Lower lobe of right lung (tissue), 2 donors: ENCODE measurements around the gene CPXM2. TPM values are rescaled to one million over a fixed set of nuclear protein-coding genes. Genes with fewer than 3 reads are reported as not detected.

ENCODE experiments used
- ATAC-seq, 2 donors: fragments of 200-7000 bp; cut with Tn5 transposase; one replicate each; pipeline ENCODE4 v1.9.1; 2020 to 2022; ENCODE audit warnings: mild to moderate bottlenecking in 2 of 2, moderate library complexity in 2 of 2
- DNase-seq: peaks from one replicate; pipeline ENCODE4 v3.0.0-alpha.2; 2020
- H3K27ac ChIP-seq: fragments of 200-600 bp; one replicate; pipeline ENCODE4 v1.8.0; 2022
- H3K27me3 ChIP-seq: fragments of 200-600 bp; one replicate; pipeline ENCODE4 v1.8.0; 2022; ENCODE audit warnings: low read depth
- H3K36me3 ChIP-seq: fragments of 200-600 bp; one replicate; pipeline ENCODE4 v1.8.0; 2022; ENCODE audit warnings: mild to moderate bottlenecking
- H3K4me1 ChIP-seq: fragments of 200-600 bp; one replicate; pipeline ENCODE4 v1.8.0; 2022
- H3K4me3 ChIP-seq: fragments of 200-600 bp; one replicate; pipeline ENCODE4 v1.8.0; 2022; ENCODE audit warnings: mild to moderate bottlenecking
- H3K9me3 ChIP-seq: fragments of 200-600 bp; one replicate; pipeline ENCODE4 v1.8.0; 2022
- CTCF ChIP-seq: fragments of 200-600 bp; IDR thresholded peaks from one replicate; pipeline ENCODE4 v1.8.0; 2022; ENCODE audit warnings: antibody characterized with exemption, mild to moderate bottlenecking
- intact Hi-C: fragments of 100-400 bp; cut with DNase I; formaldehyde crosslinking; loops from one replicate; pipeline ENCODE4 v1.11.0; 2022
- total RNA-seq: library from RNA; stranded (reverse); fragmentation: NEBNext Ultra II Directional; extraction: Animal tissue kit (Norgen Biotek cat#: 25700); gene quantifications from one replicate; pipeline ENCODE4 v1.2.1, GENCODE V29; 2021
- donor health status: DM: no; HTN: yes; CAD: no; lungs with severe emphysema.

The CPXM2 gene
- total RNA-seq, 1 donor from 2014 or later, result 6.3 TPM

GRCh38 chr10:123857616-123858015 lies 34.0 kb downstream of the CPXM2 start:
- H3K4me1 ChIP-seq, result no peaks in the 10 kb centered on the region
- H3K9me3 ChIP-seq, result no peaks in the 10 kb centered on the region
- no peak for TF ChIP-seq CTCF
- intact Hi-C loops, result no loop called here
- ATAC-seq (no peak), DNase-seq (no peak)
- no peaks in the 10 kb centered on the region for H3K36me3 ChIP-seq
- H3K27ac ChIP-seq, result no peak overlapping the region
- H3K4me3 ChIP-seq, result no peak overlapping the region
- no peaks in the 10 kb centered on the region for H3K27me3 ChIP-seq

DNA sequence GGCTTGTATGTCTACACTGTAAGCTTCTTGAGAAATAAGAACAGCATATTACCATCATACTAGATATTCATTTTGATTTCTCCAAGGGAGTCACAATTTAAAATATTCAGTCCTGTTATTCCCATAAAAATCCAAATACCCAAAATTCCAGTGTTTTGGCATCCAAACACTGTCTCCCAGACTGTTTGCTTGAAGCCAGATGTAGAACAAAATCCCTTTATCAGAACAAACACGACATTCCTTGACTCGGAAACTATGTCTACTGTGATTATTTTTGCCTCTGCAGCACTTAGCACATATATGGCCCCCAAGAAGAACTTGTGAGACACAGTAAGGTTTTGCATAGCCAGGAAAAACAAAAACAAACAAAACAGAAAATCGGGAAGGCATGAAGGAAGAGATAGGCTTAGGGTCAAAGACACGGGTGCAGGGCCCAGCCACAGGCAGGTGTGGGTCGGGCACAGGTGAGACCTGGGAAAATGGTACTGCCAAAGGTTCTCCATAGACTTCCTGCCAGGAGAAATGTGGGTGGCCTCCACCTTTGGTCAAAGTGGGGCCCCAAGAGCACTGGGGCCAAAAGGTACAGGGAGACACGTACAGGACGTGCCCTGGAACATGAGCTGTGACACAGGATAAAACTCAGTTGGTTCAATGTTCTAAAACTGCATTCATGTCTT lies 36.5 kb downstream of the CPXM2 start:
- Histone ChIP-seq H3K4me1 (no peaks in the 10 kb centered on the region), H3K4me3 (no peak overlapping the region), H3K27me3 (no peaks in the 10 kb centered on the region), H3K36me3 (no peaks in the 10 kb centered on the region), H3K27ac (no peak overlapping the region), H3K9me3 (no peaks in the 10 kb centered on the region)
- no peak for TF ChIP-seq CTCF
- DNase-seq (no peak), ATAC-seq (no peak)
- intact Hi-C loops, result no loop called here

DNA sequence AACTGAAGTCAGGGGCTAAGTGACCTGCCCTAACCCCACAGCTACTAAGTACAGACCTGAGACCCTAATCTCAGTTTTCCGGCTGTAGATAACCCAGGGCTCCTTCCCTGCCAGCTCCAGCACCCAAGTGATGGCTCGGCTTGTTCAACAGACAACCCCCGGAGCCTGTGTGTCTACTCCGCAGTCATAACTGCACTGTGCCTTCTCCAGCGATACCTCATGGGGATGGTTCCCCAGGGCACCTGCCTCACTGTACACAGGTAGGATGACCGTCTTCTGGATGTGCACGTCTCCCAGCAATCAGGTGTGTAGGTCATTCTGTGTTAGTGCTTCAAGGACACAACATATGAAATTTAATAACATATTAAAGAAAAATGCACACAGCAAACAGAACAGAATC lies 37.1 kb downstream of the CPXM2 start:
- Histone ChIP-seq H3K27ac (no peak overlapping the region), H3K4me3 (no peak overlapping the region), H3K27me3 (no peaks in the 10 kb centered on the region), H3K36me3 (no peaks in the 10 kb centered on the region), H3K9me3 (no peaks in the 10 kb centered on the region), H3K4me1 (no peaks in the 10 kb centered on the region)
- no peak for DNase-seq
- intact Hi-C loops, result no loop called here
- TF ChIP-seq CTCF, result no peak
- no peak for ATAC-seq

- H3K4me1 ChIP-seq, result no peaks in the 10 kb centered on the region
- no peaks in the 10 kb centered on the region for H3K27me3 ChIP-seq
- H3K36me3 ChIP-seq, result no peaks in the 10 kb centered on the region
- no peak for TF ChIP-seq CTCF
- DNase-seq (no peak), ATAC-seq (no peak)
- H3K9me3 ChIP-seq, result no peaks in the 10 kb centered on the region
- intact Hi-C loops, result no loop called here
- H3K4me3 ChIP-seq, result no peak overlapping the region
- no peak overlapping the region for H3K27ac ChIP-seq
Measured at GRCh38 chr10:123854003-123854402, 37.6 kb downstream of the CPXM2 start.

DNA sequence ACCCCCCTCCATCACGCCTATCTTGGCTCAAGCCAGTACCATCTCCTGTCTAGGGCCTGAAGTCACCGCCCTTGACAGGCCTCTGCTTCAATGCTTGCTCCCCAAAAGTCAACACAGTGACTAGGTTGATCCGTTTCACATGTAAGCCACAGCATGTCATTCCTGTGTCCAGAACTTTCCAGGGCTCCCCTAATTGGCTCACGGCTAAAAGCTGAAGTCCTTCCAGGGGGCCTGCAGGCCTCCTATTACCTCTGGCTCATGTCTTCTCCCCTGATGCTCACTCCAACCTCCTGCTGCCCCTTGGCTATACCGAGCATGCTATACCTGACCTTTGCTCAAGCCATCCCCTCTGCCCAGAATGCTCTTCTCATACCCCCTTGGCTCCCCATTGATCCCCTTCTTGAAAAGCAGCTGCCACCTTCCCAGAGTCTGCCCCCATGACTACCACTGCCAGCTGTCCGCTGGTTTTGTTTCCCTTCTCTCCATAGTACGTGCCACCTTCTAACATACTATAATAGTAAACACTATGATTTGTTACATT lies 39.1 kb downstream of the CPXM2 start:
- Histone ChIP-seq H3K27me3 (no peaks in the 10 kb centered on the region), H3K4me3 (no peak overlapping the region), H3K4me1 (no peaks in the 10 kb centered on the region), H3K27ac (no peak overlapping the region), H3K36me3 (no peaks in the 10 kb centered on the region), H3K9me3 (no peaks in the 10 kb centered on the region)
- TF ChIP-seq CTCF, result no peak
- no peak for DNase-seq
- intact Hi-C loops, result no loop called here
- no peak for ATAC-seq
